ENCODE measurements around the gene EMX1. TPM values are rescaled to one million over a fixed set of nuclear protein-coding genes. Genes with fewer than 3 reads are reported as not detected.

The EMX1 gene
- polyA plus RNA-seq, 1 donor from 2014 or later = 0.33 TPM

DNA sequence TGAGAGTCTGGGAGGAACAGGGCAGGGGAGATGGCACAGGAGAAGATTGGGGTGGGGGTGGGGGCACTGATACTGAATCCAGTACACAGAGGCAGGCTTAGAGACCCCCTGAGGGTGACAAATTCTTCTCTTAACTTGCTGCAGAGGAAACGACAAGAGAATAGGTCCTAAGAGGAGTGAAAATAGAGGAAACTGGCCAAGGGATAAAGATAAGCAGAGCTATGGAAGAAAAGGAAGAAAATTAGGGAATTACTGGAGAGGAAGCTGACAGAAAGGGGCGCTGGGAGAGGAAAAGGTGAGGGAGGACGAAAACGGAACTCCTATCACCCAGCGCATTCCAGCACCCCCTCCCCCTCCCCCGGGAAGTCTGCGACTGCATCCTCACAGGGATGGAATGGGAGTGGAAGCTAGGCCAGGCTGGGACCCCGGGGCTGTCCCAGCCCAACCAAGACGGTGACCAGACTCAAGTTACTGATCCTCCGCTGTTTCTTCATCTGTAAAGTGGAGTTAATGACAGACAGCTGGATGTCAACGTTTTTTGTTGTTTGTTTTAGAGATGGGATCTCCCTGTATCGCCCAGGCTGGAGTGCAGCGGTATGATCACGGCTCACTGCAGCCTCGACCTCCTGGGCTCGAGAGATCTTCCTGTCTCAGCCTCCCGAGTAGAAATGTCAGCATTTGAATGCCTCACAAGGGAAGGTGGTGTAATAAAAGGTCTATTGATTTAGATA, 2.6 kb upstream of the EMX1 start:
- Histone ChIP-seq H3K4me2 (ENCODE audit: low read length) (no peak overlapping the region), H3K36me3 (ENCODE audit: insufficient read depth, low read length) (no peaks in the 10 kb centered on the region), H2AFZ (ENCODE audit: low read depth, low read length) (no peak overlapping the region), H3K9ac (ENCODE audit: low read length) (no peak overlapping the region), H3K27me3 (ENCODE audit: insufficient read depth, low read depth, low read length) (peaks cover 77% of the 10 kb centered on the region), H3K4me3 (ENCODE audit: low read length) (no peak overlapping the region), H3K27ac (ENCODE audit: low read length) (no peak overlapping the region), H3F3A (ENCODE audit: insufficient read depth, low read length, poor library complexity, severe bottlenecking) (no peaks in the 10 kb centered on the region), H3K9me3 (ENCODE audit: low read length) (no peaks in the 10 kb centered on the region), H3K79me2 (replicated peaks; ENCODE audit: insufficient read depth, low read length) (peaks cover 7% of the 10 kb centered on the region), H3K9me2 (ENCODE audit: insufficient read depth, low read length) (no peaks in the 10 kb centered on the region), H4K20me1 (ENCODE audit: insufficient read depth) (no peaks in the 10 kb centered on the region)
- TF ChIP-seq, protein P1, sequence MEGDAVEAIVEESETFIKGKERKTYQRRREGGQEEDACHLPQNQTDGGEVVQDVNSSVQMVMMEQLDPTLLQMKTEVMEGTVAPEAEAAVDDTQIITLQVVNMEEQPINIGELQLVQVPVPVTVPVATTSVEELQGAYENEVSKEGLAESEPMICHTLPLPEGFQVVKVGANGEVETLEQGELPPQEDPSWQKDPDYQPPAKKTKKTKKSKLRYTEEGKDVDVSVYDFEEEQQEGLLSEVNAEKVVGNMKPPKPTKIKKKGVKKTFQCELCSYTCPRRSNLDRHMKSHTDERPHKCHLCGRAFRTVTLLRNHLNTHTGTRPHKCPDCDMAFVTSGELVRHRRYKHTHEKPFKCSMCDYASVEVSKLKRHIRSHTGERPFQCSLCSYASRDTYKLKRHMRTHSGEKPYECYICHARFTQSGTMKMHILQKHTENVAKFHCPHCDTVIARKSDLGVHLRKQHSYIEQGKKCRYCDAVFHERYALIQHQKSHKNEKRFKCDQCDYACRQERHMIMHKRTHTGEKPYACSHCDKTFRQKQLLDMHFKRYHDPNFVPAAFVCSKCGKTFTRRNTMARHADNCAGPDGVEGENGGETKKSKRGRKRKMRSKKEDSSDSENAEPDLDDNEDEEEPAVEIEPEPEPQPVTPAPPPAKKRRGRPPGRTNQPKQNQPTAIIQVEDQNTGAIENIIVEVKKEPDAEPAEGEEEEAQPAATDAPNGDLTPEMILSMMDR (IDR thresholded peaks at IDR 0.05; ENCODE audit: poor library complexity, severe bottlenecking) = no peak
- TF ChIP-seq POLR2AphosphoS5 (IDR thresholded peaks at IDR 0.05) (no peak), SMC3 (conservative IDR thresholded peaks at IDR 0.05; ENCODE audit: poor library complexity) (no peak), MXI1 (conservative IDR thresholded peaks at IDR 0.05; ENCODE audit: poor library complexity, severe bottlenecking) (no peak)

DNA sequence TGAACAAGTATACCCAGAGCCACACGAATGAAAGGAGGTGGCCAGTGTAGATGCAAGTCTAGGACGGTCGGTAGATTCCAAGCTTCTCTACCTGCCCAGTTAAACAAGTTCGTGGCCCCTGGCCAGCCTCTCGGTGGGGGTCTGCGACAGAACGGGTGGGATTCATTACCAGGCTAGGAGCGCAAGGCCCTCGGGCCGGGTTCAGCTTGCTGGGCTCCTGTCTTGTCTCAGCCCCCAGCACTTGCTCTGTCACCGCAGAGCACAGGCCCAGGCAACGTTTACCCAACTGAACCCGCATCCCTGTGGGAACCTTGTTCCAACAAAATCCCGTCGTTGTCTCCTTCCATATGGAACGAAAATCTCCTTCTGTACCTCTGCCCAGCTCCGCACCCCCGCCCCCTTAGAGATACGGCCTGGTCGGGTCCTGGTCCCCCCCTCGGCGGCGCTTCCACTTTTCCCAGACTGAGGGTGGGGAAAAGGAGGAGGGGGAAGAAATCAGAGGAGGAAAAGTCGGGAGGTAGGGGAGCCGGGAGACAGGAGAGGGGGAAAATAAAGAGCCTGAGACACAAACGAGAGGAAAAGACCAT, 1.9 kb upstream of the EMX1 start:
- Histone ChIP-seq H3K79me2 (replicated peaks; ENCODE audit: insufficient read depth, low read length) (peaks cover 8% of the 10 kb centered on the region), H3F3A (ENCODE audit: insufficient read depth, low read length, poor library complexity, severe bottlenecking) (no peaks in the 10 kb centered on the region), H3K9me2 (ENCODE audit: insufficient read depth, low read length) (no peaks in the 10 kb centered on the region), H3K27me3 (ENCODE audit: insufficient read depth, low read depth, low read length) (peaks cover 83% of the 10 kb centered on the region), H3K27ac (ENCODE audit: low read length) (no peak overlapping the region), H4K20me1 (ENCODE audit: insufficient read depth) (no peaks in the 10 kb centered on the region), H3K9ac (ENCODE audit: low read length) (peak overlapping the region; percentile 16), H3K4me3 (ENCODE audit: low read length) (peak overlapping the region; percentile 67), H3K4me2 (ENCODE audit: low read length) (no peak overlapping the region), H3K9me3 (ENCODE audit: low read length) (no peaks in the 10 kb centered on the region), H3K36me3 (ENCODE audit: insufficient read depth, low read length) (no peaks in the 10 kb centered on the region), H2AFZ (ENCODE audit: low read depth, low read length) (no peak overlapping the region)
- TF ChIP-seq EP300 (conservative IDR thresholded peaks at IDR 0.05; ENCODE audit: poor library complexity, severe bottlenecking) (no peak), MXI1 (conservative IDR thresholded peaks at IDR 0.05; ENCODE audit: poor library complexity, severe bottlenecking) (no peak), RAD21 (conservative IDR thresholded peaks at IDR 0.05) (no peak), POLR2AphosphoS5 (IDR thresholded peaks at IDR 0.05) (no peak), TAF1 (IDR thresholded peaks at IDR 0.05; ENCODE audit: low read depth) (no peak), SMC3 (conservative IDR thresholded peaks at IDR 0.05; ENCODE audit: poor library complexity) (no peak), EZH2 (IDR thresholded peaks at IDR 0.05; ENCODE audit: borderline replicate concordance, insufficient read depth, low read length, poor library complexity, severe bottlenecking) (no peak)
- TF ChIP-seq, protein P2, sequence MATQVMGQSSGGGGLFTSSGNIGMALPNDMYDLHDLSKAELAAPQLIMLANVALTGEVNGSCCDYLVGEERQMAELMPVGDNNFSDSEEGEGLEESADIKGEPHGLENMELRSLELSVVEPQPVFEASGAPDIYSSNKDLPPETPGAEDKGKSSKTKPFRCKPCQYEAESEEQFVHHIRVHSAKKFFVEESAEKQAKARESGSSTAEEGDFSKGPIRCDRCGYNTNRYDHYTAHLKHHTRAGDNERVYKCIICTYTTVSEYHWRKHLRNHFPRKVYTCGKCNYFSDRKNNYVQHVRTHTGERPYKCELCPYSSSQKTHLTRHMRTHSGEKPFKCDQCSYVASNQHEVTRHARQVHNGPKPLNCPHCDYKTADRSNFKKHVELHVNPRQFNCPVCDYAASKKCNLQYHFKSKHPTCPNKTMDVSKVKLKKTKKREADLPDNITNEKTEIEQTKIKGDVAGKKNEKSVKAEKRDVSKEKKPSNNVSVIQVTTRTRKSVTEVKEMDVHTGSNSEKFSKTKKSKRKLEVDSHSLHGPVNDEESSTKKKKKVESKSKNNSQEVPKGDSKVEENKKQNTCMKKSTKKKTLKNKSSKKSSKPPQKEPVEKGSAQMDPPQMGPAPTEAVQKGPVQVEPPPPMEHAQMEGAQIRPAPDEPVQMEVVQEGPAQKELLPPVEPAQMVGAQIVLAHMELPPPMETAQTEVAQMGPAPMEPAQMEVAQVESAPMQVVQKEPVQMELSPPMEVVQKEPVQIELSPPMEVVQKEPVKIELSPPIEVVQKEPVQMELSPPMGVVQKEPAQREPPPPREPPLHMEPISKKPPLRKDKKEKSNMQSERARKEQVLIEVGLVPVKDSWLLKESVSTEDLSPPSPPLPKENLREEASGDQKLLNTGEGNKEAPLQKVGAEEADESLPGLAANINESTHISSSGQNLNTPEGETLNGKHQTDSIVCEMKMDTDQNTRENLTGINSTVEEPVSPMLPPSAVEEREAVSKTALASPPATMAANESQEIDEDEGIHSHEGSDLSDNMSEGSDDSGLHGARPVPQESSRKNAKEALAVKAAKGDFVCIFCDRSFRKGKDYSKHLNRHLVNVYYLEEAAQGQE (IDR thresholded peaks at IDR 0.05; ENCODE audit: borderline replicate concordance) = no peak
- TF ChIP-seq, protein P1 (IDR thresholded peaks at IDR 0.05; ENCODE audit: poor library complexity, severe bottlenecking) = no peak

All from neural cell (in vitro differentiated cells).